Measurements from ENCODE around the gene ARPC5L. TPM values are rescaled to one million over a fixed set of nuclear protein-coding genes. Genes with fewer than 3 reads are reported as not detected.
"Not testable (repeated sequence)": the region's sequence is repeated elsewhere in the genome, so short reads cannot be mapped to it uniquely, and the experiment has no call there.

Gene ARPC5L
- total RNA-seq, 1 experiment from 2014 or later = 25.7 TPM

GRCh38 chr9:124838567-124839275, 23.2 kb upstream of the ARPC5L start:
- DNase-seq (ENCODE audit: low read depth); in situ Hi-C loops (cut with HindIII; ENCODE audit: low pct_unique_long_range_greater_than_20kb, low sequenced_read_pairs): not testable (repeated sequence)

- in situ Hi-C loops (cut with HindIII; ENCODE audit: low pct_unique_long_range_greater_than_20kb, low sequenced_read_pairs) = no loop called here
- no peak for DNase-seq (ENCODE audit: low read depth)
Measured at GRCh38 chr9:124839612-124840299, 22.2 kb upstream of the ARPC5L start.

- in situ Hi-C loops (cut with HindIII; ENCODE audit: low pct_unique_long_range_greater_than_20kb, low sequenced_read_pairs) = no loop called here
- DNase-seq (ENCODE audit: low read depth) = no peak
Measured at GRCh38 chr9:124840300-124840833, 21.6 kb upstream of the ARPC5L start.

GRCh38 chr9:124841075-124841821, 20.7 kb upstream of the ARPC5L start:
- in situ Hi-C loops (cut with HindIII; ENCODE audit: low pct_unique_long_range_greater_than_20kb, low sequenced_read_pairs) = no loop called here

GRCh38 chr9:124843456-124844034, 18.4 kb upstream of the ARPC5L start:
- in situ Hi-C loops (cut with HindIII; ENCODE audit: low pct_unique_long_range_greater_than_20kb, low sequenced_read_pairs) = no loop called here
- no peak for DNase-seq (ENCODE audit: low read depth)

More at GRCh38 chr9:124841075-124841821, 20.7 kb upstream of the ARPC5L start:
- DNase-seq (ENCODE audit: low read depth) = no peak

- in situ Hi-C loops (cut with HindIII; ENCODE audit: low pct_unique_long_range_greater_than_20kb, low sequenced_read_pairs) = no loop called here
Measured at GRCh38 chr9:124844291-124844690, 17.6 kb upstream of the ARPC5L start.

GRCh38 chr9:124846467-124846866, 15.5 kb upstream of the ARPC5L start:
- in situ Hi-C loops (cut with HindIII; ENCODE audit: low pct_unique_long_range_greater_than_20kb, low sequenced_read_pairs) = not testable (repeated sequence)

More at GRCh38 chr9:124844291-124844690, 17.6 kb upstream of the ARPC5L start:
- DNase-seq (ENCODE audit: low read depth) = no peak

GRCh38 chr9:124846969-124847368, 15.0 kb upstream of the ARPC5L start:
- DNase-seq (ENCODE audit: low read depth) = no peak
- in situ Hi-C loops (cut with HindIII; ENCODE audit: low pct_unique_long_range_greater_than_20kb, low sequenced_read_pairs) = no loop called here

More at GRCh38 chr9:124846467-124846866, 15.5 kb upstream of the ARPC5L start:
- DNase-seq (ENCODE audit: low read depth) = not testable (repeated sequence)

GRCh38 chr9:124849801-124850200, 12.1 kb upstream of the ARPC5L start:
- no peak for DNase-seq (ENCODE audit: low read depth)

GRCh38 chr9:124852121-124852828, 9.7 kb upstream of the ARPC5L start:
- in situ Hi-C loops (cut with HindIII; ENCODE audit: low pct_unique_long_range_greater_than_20kb, low sequenced_read_pairs) = no loop called here

More at GRCh38 chr9:124849801-124850200, 12.1 kb upstream of the ARPC5L start:
- in situ Hi-C loops (cut with HindIII; ENCODE audit: low pct_unique_long_range_greater_than_20kb, low sequenced_read_pairs) = no loop called here

GRCh38 chr9:124852829-124853531, 8.9 kb upstream of the ARPC5L start, which contains the start of gene WDR38:
Gene WDR38 (plus strand): TSS chr9:124853460. CDS start chr9:124853532, 72 bp downstream.
- DNase-seq (ENCODE audit: low read depth) = peak; percentile 80
- in situ Hi-C loops (cut with HindIII; ENCODE audit: low pct_unique_long_range_greater_than_20kb, low sequenced_read_pairs) = no loop called here

More at GRCh38 chr9:124852121-124852828, 9.7 kb upstream of the ARPC5L start:
- DNase-seq (ENCODE audit: low read depth) = no peak

GRCh38 chr9:124853605-124854143, 8.3 kb upstream of the ARPC5L start:
- in situ Hi-C loops (cut with HindIII; ENCODE audit: low pct_unique_long_range_greater_than_20kb, low sequenced_read_pairs) = no loop called here
- DNase-seq (ENCODE audit: low read depth) = no peak

GRCh38 chr9:124854161-124854560, 7.8 kb upstream of the ARPC5L start:
- no peak for DNase-seq (ENCODE audit: low read depth)
- in situ Hi-C loops (cut with HindIII; ENCODE audit: low pct_unique_long_range_greater_than_20kb, low sequenced_read_pairs) = no loop called here

- in situ Hi-C loops (cut with HindIII; ENCODE audit: low pct_unique_long_range_greater_than_20kb, low sequenced_read_pairs) = no loop called here
- no peak for DNase-seq (ENCODE audit: low read depth)
Measured at GRCh38 chr9:124854822-124855221, 7.1 kb upstream of the ARPC5L start.

GRCh38 chr9:124855566-124855943, 6.4 kb upstream of the ARPC5L start:
- no peak for DNase-seq (ENCODE audit: low read depth)
- in situ Hi-C loops (cut with HindIII; ENCODE audit: low pct_unique_long_range_greater_than_20kb, low sequenced_read_pairs) = no loop called here

GRCh38 chr9:124855944-124856765, 5.8 kb upstream of the ARPC5L start:
- DNase-seq (ENCODE audit: low read depth) = peak; percentile 27
- in situ Hi-C loops (cut with HindIII; ENCODE audit: low pct_unique_long_range_greater_than_20kb, low sequenced_read_pairs) = no loop called here

All from Caki2 (cell line).